ENCODE data around the gene CNP. TPM values are rescaled to one million over a fixed set of nuclear protein-coding genes. Genes with fewer than 3 reads are reported as not detected.

CNP gene
- total RNA-seq, 1 donor from 2014 or later = 64.0 TPM

Other genes starting within 250 kb of the CNP start
- 0.16 TPM in 1 of 2 replicates, not detected in the other for gene HAP1, start 232.2 kb upstream of the CNP start, total RNA-seq
- gene JUP, start 180.1 kb upstream of the CNP start, total RNA-seq = 0.51 and 0.78 TPM in 2 replicates
- gene P3H4, start 154.8 kb upstream of the CNP start, total RNA-seq = 98.8 and 115 TPM in 2 replicates
- gene FKBP10, start 153.8 kb upstream of the CNP start, total RNA-seq = 164 and 174 TPM in 2 replicates
- 45.4 and 49.2 TPM in 2 replicates for gene NT5C3B, start 130.6 kb upstream of the CNP start, total RNA-seq
- 1.3 TPM in 1 of 2 replicates, not detected in the other for gene KLHL10, start 129.0 kb upstream of the CNP start, total RNA-seq
- gene KLHL11, start 101.4 kb upstream of the CNP start, total RNA-seq = 10.9 and 13.7 TPM in 2 replicates
- 107 and 165 TPM in 2 replicates for gene ACLY, start 47.8 kb upstream of the CNP start, total RNA-seq
- 0.57 and 1.8 TPM in 2 replicates for gene ODAD4, start 36.2 kb upstream of the CNP start, total RNA-seq
- 85.9 and 103 TPM in 2 replicates for gene DNAJC7, start 50.6 kb downstream of the CNP start, total RNA-seq
- 72.2 and 88.1 TPM in 2 replicates for gene NKIRAS2, start 53.3 kb downstream of the CNP start, total RNA-seq
- gene C17orf113, start 83.8 kb downstream of the CNP start, total RNA-seq = 0.16 and 0.51 TPM in 2 replicates
- 0.05 and 0.36 TPM in 2 replicates for gene ZNF385C, start 131.7 kb downstream of the CNP start, total RNA-seq
- gene DHX58, start 145.9 kb downstream of the CNP start, total RNA-seq = 9.3 and 11.3 TPM in 2 replicates
- 26.5 and 32.6 TPM in 2 replicates for gene KAT2A, start 154.6 kb downstream of the CNP start, total RNA-seq
- not detected in 2 replicates for gene HSPB9, start 156.0 kb downstream of the CNP start, total RNA-seq
- gene RAB5C, start 188.2 kb downstream of the CNP start, total RNA-seq = 73.6 and 73.9 TPM in 2 replicates
- gene KCNH4, start 214.3 kb downstream of the CNP start, total RNA-seq = not detected in 2 replicates
- gene HCRT, start 218.7 kb downstream of the CNP start, total RNA-seq = not detected in 2 replicates
- 16.1 and 26.5 TPM in 2 replicates for gene GHDC, start 227.7 kb downstream of the CNP start, total RNA-seq

Measured in myocyte (in vitro differentiated cells).